HEK293 (cell line): Measurements from ENCODE around the gene TICAM1.

Experiments used
- CTCF ChIA-PET: fragments of 350-600 bp; formaldehyde crosslinking; extraction: SDS; loops from one replicate; lab custom pipeline; 2021; ENCODE audit warnings: antibody characterized with exemption; lab: Yijun Ruan, JAX
- POLR2A ChIA-PET: fragments of 300-600 bp; formaldehyde crosslinking; extraction: SDS; loops from one replicate; lab custom pipeline; 2020; ENCODE audit warnings: antibody characterized with exemption, inconsistent platforms; lab: Yijun Ruan, JAX
- H3K27ac ChIP-seq: fragments of 200-500 bp; sonication (Bioruptor generic); 2 replicates; pipeline ENCODE4 v1.5.1; 2014; ENCODE audit warnings: low read depth, low read length, control low read depth, inconsistent platforms; ENCODE audit errors: extremely low read depth
- H3K36me3 ChIP-seq, 2 experiments: fragments of 200-500 bp in 1 of 2; sonication (Bioruptor generic) in 1 of 2; 1 replicate in 1 of 2; 2 replicates in 1 of 2; pipeline ENCODE4 v1.5.1; 2014 to 2017; ENCODE audit warnings: inconsistent platforms in 2 of 2, low read length in 2 of 2; ENCODE audit not compliant: control insufficient read depth in 2 of 2, insufficient read depth in 1 of 2
- H3K4me1 ChIP-seq: fragments of 200-500 bp; sonication (Bioruptor generic); 2 replicates; pipeline ENCODE4 v1.5.1; 2014; ENCODE audit warnings: mild to moderate bottlenecking, low read length, inconsistent platforms; ENCODE audit not compliant: control insufficient read depth, insufficient read depth
- H3K4me3 ChIP-seq: 2 replicates; pipeline ENCODE4 v1.5.1; 2011; ENCODE audit warnings: low read depth, mild to moderate bottlenecking, control low read depth, low read length, moderate library complexity
- H3K9me3 ChIP-seq: fragments of 200-500 bp; sonication (Bioruptor generic); 2 replicates; pipeline ENCODE4 v1.5.1; 2014; ENCODE audit warnings: low read depth, low read length, inconsistent platforms; ENCODE audit not compliant: control insufficient read depth, insufficient read depth
- BCL11A ChIP-seq: fragments of 450-650 bp; formaldehyde crosslinking; IDR thresholded peaks from 2 replicates; pipeline ENCODE4 v1.5.1; 2016; ENCODE audit warnings: low read depth, missing biosample characterization, missing genetic modification characterization
- BCL11B ChIP-seq: fragments of 450-650 bp; formaldehyde crosslinking; IDR thresholded peaks from 2 replicates; pipeline ENCODE4 v1.5.1; 2016; ENCODE audit warnings: low read depth, missing biosample characterization, missing genetic modification characterization
- BCL6B ChIP-seq: fragments of 450-650 bp; formaldehyde crosslinking; IDR thresholded peaks from 2 replicates; pipeline ENCODE4 v1.5.1; 2017; ENCODE audit warnings: missing biosample characterization, missing genetic modification characterization
- GLIS2 ChIP-seq: fragments of 450-650 bp; formaldehyde crosslinking; IDR thresholded peaks from 2 replicates; pipeline ENCODE4 v1.5.1; 2016; ENCODE audit warnings: missing biosample characterization, missing genetic modification characterization
- KLF16 ChIP-seq: fragments of 450-650 bp; formaldehyde crosslinking; IDR thresholded peaks from 2 replicates; pipeline ENCODE4 v1.5.1; 2017; ENCODE audit warnings: missing biosample characterization, missing genetic modification characterization
- MYNN ChIP-seq: fragments of 450-650 bp; formaldehyde crosslinking; IDR thresholded peaks from 2 replicates; pipeline ENCODE4 v1.5.1; 2016; ENCODE audit warnings: missing biosample characterization, missing genetic modification characterization, borderline replicate concordance
- SCRT1 ChIP-seq: fragments of 450-650 bp; formaldehyde crosslinking; IDR thresholded peaks from 2 replicates; pipeline ENCODE4 v1.5.1; 2016; ENCODE audit warnings: missing biosample characterization, missing genetic modification characterization, borderline replicate concordance
- SP2 ChIP-seq: fragments of 450-650 bp; formaldehyde crosslinking; IDR thresholded peaks from 2 replicates; pipeline ENCODE4 v1.5.1; 2016; ENCODE audit warnings: missing biosample characterization, missing genetic modification characterization
- TRIM28 ChIP-seq: IDR thresholded peaks from 2 replicates; pipeline ENCODE4 v1.6.1; 2011; ENCODE audit warnings: low read length, control low read depth, borderline replicate concordance
- WT1 ChIP-seq: fragments of 450-650 bp; formaldehyde crosslinking; IDR thresholded peaks from 2 replicates; pipeline ENCODE4 v1.5.1; 2016; ENCODE audit warnings: missing biosample characterization, missing genetic modification characterization
- ZBTB11 ChIP-seq: fragments of 450-650 bp; formaldehyde crosslinking; conservative IDR thresholded peaks from 2 replicates; pipeline ENCODE4 v1.5.1; 2016; ENCODE audit warnings: low read depth, missing biosample characterization, missing genetic modification characterization
- ZBTB17 ChIP-seq: fragments of 450-650 bp; formaldehyde crosslinking; IDR thresholded peaks from 2 replicates; pipeline ENCODE4 v1.5.1; 2016; ENCODE audit warnings: missing biosample characterization, missing genetic modification characterization
- ZBTB20 ChIP-seq: fragments of 450-650 bp; formaldehyde crosslinking; IDR thresholded peaks from 2 replicates; pipeline ENCODE4 v1.5.1; 2016; ENCODE audit warnings: missing biosample characterization, missing genetic modification characterization
- ZBTB26 ChIP-seq: fragments of 450-650 bp; formaldehyde crosslinking; optimal IDR thresholded peaks from 2 replicates; pipeline ENCODE3; 2016; ENCODE audit warnings: missing biosample characterization, mild to moderate bottlenecking, missing genetic modification characterization
- ZBTB8A ChIP-seq: fragments of 450-650 bp; formaldehyde crosslinking; IDR thresholded peaks from 2 replicates; pipeline ENCODE4 v1.5.1; 2016; ENCODE audit warnings: missing biosample characterization, missing genetic modification characterization
- ZIC2 ChIP-seq: fragments of 450-650 bp; formaldehyde crosslinking; IDR thresholded peaks from 2 replicates; pipeline ENCODE4 v1.5.1; 2016; ENCODE audit warnings: missing biosample characterization, missing genetic modification characterization
- ZNF169 ChIP-seq: fragments of 450-650 bp; formaldehyde crosslinking; IDR thresholded peaks from 2 replicates; pipeline ENCODE4 v1.5.1; 2016; ENCODE audit warnings: missing biosample characterization, missing genetic modification characterization
- ZNF184 ChIP-seq: fragments of 450-650 bp; IDR thresholded peaks from 2 replicates; pipeline ENCODE4 v1.5.1; 2018; ENCODE audit warnings: missing biosample characterization, mild to moderate bottlenecking, missing genetic modification characterization
- ZNF214 ChIP-seq: fragments of 450-650 bp; formaldehyde crosslinking; IDR thresholded peaks from 2 replicates; pipeline ENCODE4 v1.5.1; 2017; ENCODE audit warnings: missing biosample characterization, mild to moderate bottlenecking, missing genetic modification characterization, borderline replicate concordance
- ZNF335 ChIP-seq: fragments of 450-650 bp; formaldehyde crosslinking; conservative IDR thresholded peaks from 2 replicates; pipeline ENCODE4 v1.5.1; 2016; ENCODE audit warnings: missing biosample characterization, missing genetic modification characterization
- ZNF394 ChIP-seq: fragments of 450-650 bp; formaldehyde crosslinking; IDR thresholded peaks from 2 replicates; pipeline ENCODE4 v1.5.1; 2016; ENCODE audit warnings: missing biosample characterization, missing genetic modification characterization, mild to moderate bottlenecking, moderate library complexity, borderline replicate concordance
- ZNF514 ChIP-seq: fragments of 450-650 bp; formaldehyde crosslinking; IDR thresholded peaks from 2 replicates; pipeline ENCODE4 v1.5.1; 2016; ENCODE audit warnings: missing biosample characterization, missing genetic modification characterization
- ZNF529 ChIP-seq: fragments of 450-650 bp; formaldehyde crosslinking; IDR thresholded peaks from 2 replicates; pipeline ENCODE4 v1.5.1; 2017; ENCODE audit warnings: missing genetic modification characterization, missing biosample characterization; ENCODE audit not compliant: insufficient replicate concordance
- ZNF558 ChIP-seq: fragments of 450-650 bp; formaldehyde crosslinking; IDR thresholded peaks from 2 replicates; pipeline ENCODE4 v1.5.1; 2016; ENCODE audit warnings: missing biosample characterization, missing genetic modification characterization
- ZNF585B ChIP-seq: fragments of 450-650 bp; formaldehyde crosslinking; IDR thresholded peaks from 2 replicates; pipeline ENCODE4 v1.5.1; 2016; ENCODE audit warnings: missing biosample characterization, missing genetic modification characterization
- ZNF610 ChIP-seq: fragments of 450-650 bp; formaldehyde crosslinking; IDR thresholded peaks from 2 replicates; pipeline ENCODE4 v1.5.1; 2016; ENCODE audit warnings: missing biosample characterization, missing genetic modification characterization, borderline replicate concordance
- ZNF639 ChIP-seq: fragments of 450-650 bp; formaldehyde crosslinking; IDR thresholded peaks from 2 replicates; pipeline ENCODE4 v1.5.1; 2016; ENCODE audit warnings: missing biosample characterization, missing genetic modification characterization
- ZNF792 ChIP-seq: fragments of 450-650 bp; formaldehyde crosslinking; IDR thresholded peaks from 2 replicates; pipeline ENCODE4 v1.5.1; 2016; ENCODE audit warnings: missing biosample characterization, missing genetic modification characterization
- ZNF837 ChIP-seq: fragments of 450-650 bp; formaldehyde crosslinking; IDR thresholded peaks from 2 replicates; pipeline ENCODE4 v1.5.1; 2016; ENCODE audit warnings: missing biosample characterization, missing genetic modification characterization
- ZSCAN18 ChIP-seq: fragments of 450-650 bp; formaldehyde crosslinking; IDR thresholded peaks from 2 replicates; pipeline ENCODE4 v1.5.1; 2016; ENCODE audit warnings: missing biosample characterization, missing genetic modification characterization

Gene TICAM1

DNA sequence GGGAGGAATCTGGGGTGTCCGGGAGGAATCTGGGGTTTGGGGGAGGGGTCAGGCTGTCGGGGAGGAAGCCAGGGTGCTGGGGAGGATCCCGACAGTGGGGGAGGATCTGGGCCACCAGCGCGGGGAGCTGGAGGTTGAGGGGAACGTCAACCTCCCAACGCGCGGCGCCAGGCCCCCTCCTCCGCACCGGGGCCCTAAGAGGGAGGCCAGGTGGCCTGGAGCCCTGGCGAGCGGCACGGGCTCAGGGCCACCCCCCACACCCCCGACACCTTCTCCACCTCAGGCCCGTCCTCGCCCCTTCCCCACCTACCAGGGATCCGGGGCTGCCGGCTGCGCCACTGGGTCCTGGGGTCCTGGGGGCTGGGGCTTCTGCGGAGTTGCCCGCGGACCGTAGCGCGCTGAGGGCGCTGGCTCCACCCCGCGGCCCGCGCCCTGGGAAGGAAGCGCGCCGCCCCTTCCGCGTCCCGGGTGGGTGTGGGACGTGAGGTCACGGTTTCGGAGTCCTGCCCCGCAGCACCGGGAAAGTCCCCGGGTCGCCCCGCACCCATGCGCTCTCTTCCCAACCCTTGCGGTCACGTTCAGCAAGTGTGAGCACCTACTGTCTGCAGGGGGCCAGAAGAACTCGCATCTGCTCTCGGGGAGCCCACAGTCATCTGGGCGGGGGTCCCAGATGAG is at the start of gene TICAM1:
TICAM1 (minus strand) TSS at position 409 of the 675 bp plus-strand sequence. CDS start 13,335 bp downstream, outside the sequence.
- peak within 1 kb of the TSS; percentile 21; the same call in 1 of the 2 replicates for H3K27ac ChIP-seq
- no peaks in the 10 kb centered on the region for H3K4me1 ChIP-seq
- POLR2A ChIA-PET, result no interaction called here
- TF ChIP-seq ZBTB26 (tag by site-specific recombination) (peak; percentile 79), ZNF792 (peak; percentile 95), ZBTB17 (tag by site-specific recombination) (no peak), BCL6B (tag by site-specific recombination) (no peak), ZBTB11 (tag by site-specific recombination) (0 out of 2 replicates have a peak, but pooled peaks have one; percentile 9), ZSCAN18 (0 out of 2 replicates have a peak, but pooled peaks have one; percentile 13), KLF16 (tag by site-specific recombination) (no peak; the same call in 1 of the 2 replicates), MYNN (tag by site-specific recombination) (no peak), ZNF214 (tag by site-specific recombination) (no peak), WT1 (tag by site-specific recombination) (peak; percentile 12; the same call in 1 of the 2 replicates), ZIC2 (tag by site-specific recombination) (peak; percentile 67), ZNF184 (no peak), ZNF558 (tag by site-specific recombination) (no peak), ZBTB8A (tag by site-specific recombination) (0 out of 2 replicates have a peak, but pooled peaks have one; percentile 61), ZNF585B (no peak), ZNF837 (tag by site-specific recombination) (no peak), ZBTB20 (peak; percentile 45; the same call in 1 of the 2 replicates), ZNF335 (peak; percentile 87), ZNF639 (tag by site-specific recombination) (no peak), ZNF514 (tag by site-specific recombination) (no peak), SCRT1 (no peak), TRIM28 (no peak), SP2 (tag by site-specific recombination) (peak; percentile 32; the same call in 1 of the 2 replicates), BCL11A (tag by site-specific recombination) (no peak), ZNF394 (tag by site-specific recombination) (no peak), GLIS2 (tag by site-specific recombination) (peak; percentile 63), ZNF169 (tag by site-specific recombination) (no peak), ZNF529 (tag by site-specific recombination) (no peak), BCL11B (tag by site-specific recombination) (no peak), ZNF610 (tag by site-specific recombination) (no peak)

More for the DNA sequence above, at the start of gene TICAM1:
- Histone ChIP-seq H3K4me3 (peak within 1 kb of the TSS; percentile 70), H3K36me3 (no peaks in the 10 kb centered on the region), H3K9me3 (no peaks in the 10 kb centered on the region)
- CTCF ChIA-PET, result interaction anchor here (0.6 to 1.1 kb wide), 6 partner anchors 21 to 602 kb away, joined by 3 to 5 read pairs (median 3); no protein-coding TSS in a partner anchor
